Ovary (tissue), 9 donors: ENCODE data around the gene RSL1D1. TPM values are rescaled to one million over a fixed set of nuclear protein-coding genes. Genes with fewer than 3 reads are reported as not detected.

Source experiments
- DNase-seq, 5 donors: peaks; one replicate each; pipeline ENCODE4 v3.0.0-alpha.2; 2019 to 2020
- H3K27ac ChIP-seq, 2 donors: fragments of 200-600 bp; one replicate each; pipeline versions ENCODE4 v1.5.1 to v1.8.0; 2019 to 2022
- H3K27me3 ChIP-seq: fragments of 200-600 bp; one replicate; pipeline ENCODE4 v1.8.0; 2022
- H3K36me3 ChIP-seq: fragments of 200-600 bp; sonication (generic); one replicate; pipeline ENCODE4 v1.5.1; 2019
- H3K4me1 ChIP-seq: one replicate; pipeline ENCODE4 v1.8.1; 2013; ENCODE audit warnings: mild to moderate bottlenecking, moderate library complexity; ENCODE audit not compliant: insufficient read depth
- H3K4me3 ChIP-seq: fragments of 200-600 bp; sonication (generic); one replicate; pipeline ENCODE4 v1.5.1; 2017
- H3K9me3 ChIP-seq, 2 donors: fragments of 200-600 bp in 1 of 2; sonication (generic) in 1 of 2; one replicate each; pipeline versions ENCODE4 v1.5.1 to v1.8.1; 2013 to 2019; ENCODE audit warnings: mild to moderate bottlenecking in 1 of 2, moderate library complexity in 1 of 2
- EP300 ChIP-seq: sonication (generic); formaldehyde crosslinking; IDR thresholded peaks from one replicate; pipeline ENCODE4 v1.6.1; 2017; ENCODE audit warnings: antibody characterized with exemption
- POLR2A ChIP-seq: fragments of 450-650 bp; IDR thresholded peaks from one replicate; pipeline ENCODE4 v1.6.1; 2017; ENCODE audit warnings: antibody characterized with exemption, mild to moderate bottlenecking, moderate library complexity
- WGBS, 3 donors: extraction: QIAGEN DNeasy Blood & Tissue Kit in 1 of 3; methylation state at CpG; one replicate each; pipeline versions ENCODE4 v1.1.5 to v1.1.7; 2013 to 2017; 5-methylcytosine and 5-hydroxymethylcytosine counted together
- intact Hi-C, 4 donors: fragments of 100-400 bp; cut with DNase I; formaldehyde crosslinking; loops; one replicate each; pipeline versions ENCODE4 v1.11.0 to v1.15.1; 2022 to 2023
- polyA plus RNA-seq, 2 donors: library from polyadenylated mRNA; stranded (reverse); fragments of 200-250 nt in 1 of 2; fragments of 350-450 nt in 1 of 2; fragmentation: Illumina TruSeq in 1 of 2; extraction: RNeasy Lipid Tissue Mini Kit (QIAGEN cat#74804) in 1 of 2; gene quantifications; one replicate each; pipeline ENCODE4 v1.2.3, GENCODE V29; 2013 to 2014
- total RNA-seq, 7 donors: library from RNA; depleted of rRNA in 2 of 7; stranded (reverse); fragments of >200 nt in 2 of 7; fragmentation: NEBNext Ultra II Directional in 3 of 7; extraction: Animal tissue kit (Norgen Biotek cat#: 25700) in 3 of 7; gene quantifications; one replicate each; pipeline versions ENCODE4 v1.1.0 to v1.2.4, GENCODE V29; 2016 to 2023
- TF ChIP-seq, protein P1 (sequence below), 3 donors: fragments of 450-650 bp in 2 of 3; fragments of 200-600 bp in 1 of 3; IDR thresholded peaks; one replicate each; pipeline versions ENCODE4 v1.5.1 to v1.8.0; 2016 to 2022; ENCODE audit warnings: antibody characterized with exemption in 3 of 3, mild to moderate bottlenecking in 1 of 3
- donor health status: DM: no; HTN: no; CAD: no; lungs with moderate emphysema.
- donor health status: DM: no; HTN: no; CAD: no.
- donor health status: Bipolar disorder and iron deficiency.
- donor health status: DM: yes; HTN: yes; CAD: no.
- donor health status: DM: no; HTN: no; CAD: no.
- donor health status: DM: yes; HTN: yes; CAD: no.

The RSL1D1 gene
- total and polyA plus RNA-seq, 9 donors = 168 to 406 (median 281) TPM

GRCh38 chr16:11870399-11870798, 19.1 kb upstream of the RSL1D1 start:
- intact Hi-C loops = no loop called here
- Histone ChIP-seq H3K4me3 (no peak overlapping the region), H3K27ac (no peak overlapping the region)

DNA sequence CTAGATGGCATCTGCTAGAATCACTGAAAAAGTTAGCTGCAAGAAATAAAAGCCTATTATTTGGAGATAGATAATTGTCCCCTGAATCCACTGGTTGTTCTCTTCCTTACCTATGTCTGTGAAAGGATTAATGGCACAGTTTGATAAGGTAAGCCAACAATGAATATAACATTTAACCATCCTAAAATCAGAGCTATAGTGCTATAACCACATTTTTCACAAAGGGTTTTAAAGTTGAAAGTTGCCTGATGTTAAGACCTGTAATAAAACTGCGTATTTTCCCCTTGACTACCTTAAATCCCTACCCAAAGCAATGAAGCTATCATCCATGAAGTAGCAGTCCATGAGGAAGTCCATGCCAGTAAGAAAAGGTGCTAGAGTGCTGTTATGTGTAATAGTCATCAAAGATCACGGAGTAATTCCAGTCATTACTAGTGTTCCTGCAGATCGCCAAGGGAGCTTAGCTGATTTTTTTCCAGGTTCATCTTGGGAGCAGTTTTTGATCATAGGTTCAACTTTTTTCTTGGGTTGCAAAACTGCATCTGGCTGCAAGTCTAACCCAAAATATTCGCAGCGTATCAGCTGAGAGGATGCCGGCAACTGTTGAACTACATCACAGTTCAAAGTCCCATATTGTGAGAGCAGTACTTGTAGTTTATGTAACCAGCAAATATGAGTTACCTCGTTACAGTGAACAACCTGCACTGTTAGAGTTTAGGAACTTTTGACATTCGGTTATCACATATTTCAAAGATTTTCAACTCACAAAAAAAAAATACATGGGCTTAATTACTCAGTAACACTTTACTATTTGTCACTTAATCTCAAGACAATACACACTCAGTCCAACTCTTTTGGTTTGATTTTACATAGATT, 18.2 kb upstream of the RSL1D1 start:
- Histone ChIP-seq H3K9me3 (no peaks in the 10 kb centered on the region), H3K27ac (no peak overlapping the region)

More at GRCh38 chr16:11870399-11870798, 19.1 kb upstream of the RSL1D1 start:
- 8 to 16% (median 12%) methylated on average over 3 of the region's 3 CpGs for WGBS, 3 donors
- Histone ChIP-seq H3K27me3 (no peaks in the 10 kb centered on the region), H3K9me3 (no peaks in the 10 kb centered on the region), H3K36me3 (no peaks in the 10 kb centered on the region), H3K4me1 (no peaks in the 10 kb centered on the region)
- no peak for TF ChIP-seq EP300
- TF ChIP-seq, protein P1, sequence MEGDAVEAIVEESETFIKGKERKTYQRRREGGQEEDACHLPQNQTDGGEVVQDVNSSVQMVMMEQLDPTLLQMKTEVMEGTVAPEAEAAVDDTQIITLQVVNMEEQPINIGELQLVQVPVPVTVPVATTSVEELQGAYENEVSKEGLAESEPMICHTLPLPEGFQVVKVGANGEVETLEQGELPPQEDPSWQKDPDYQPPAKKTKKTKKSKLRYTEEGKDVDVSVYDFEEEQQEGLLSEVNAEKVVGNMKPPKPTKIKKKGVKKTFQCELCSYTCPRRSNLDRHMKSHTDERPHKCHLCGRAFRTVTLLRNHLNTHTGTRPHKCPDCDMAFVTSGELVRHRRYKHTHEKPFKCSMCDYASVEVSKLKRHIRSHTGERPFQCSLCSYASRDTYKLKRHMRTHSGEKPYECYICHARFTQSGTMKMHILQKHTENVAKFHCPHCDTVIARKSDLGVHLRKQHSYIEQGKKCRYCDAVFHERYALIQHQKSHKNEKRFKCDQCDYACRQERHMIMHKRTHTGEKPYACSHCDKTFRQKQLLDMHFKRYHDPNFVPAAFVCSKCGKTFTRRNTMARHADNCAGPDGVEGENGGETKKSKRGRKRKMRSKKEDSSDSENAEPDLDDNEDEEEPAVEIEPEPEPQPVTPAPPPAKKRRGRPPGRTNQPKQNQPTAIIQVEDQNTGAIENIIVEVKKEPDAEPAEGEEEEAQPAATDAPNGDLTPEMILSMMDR (IDR thresholded peaks at IDR 0.05) = no peak
- no peak for TF ChIP-seq POLR2A
- DNase-seq = no peak

GRCh38 chr16:11868412-11868980, 17.2 kb upstream of the RSL1D1 start:
- TF ChIP-seq POLR2A (no peak), EP300 (no peak)
- TF ChIP-seq, protein P1 (IDR thresholded peaks at IDR 0.05) = no peak
- DNase-seq = no peak
- H3K27ac ChIP-seq = no peak overlapping the region
- no peaks in the 10 kb centered on the region for H3K4me1 ChIP-seq
- H3K27me3 ChIP-seq = no peaks in the 10 kb centered on the region
- 78 to 81% (median 80%) methylated on average over 2 of the region's 2 CpGs for WGBS, 3 donors
- no peaks in the 10 kb centered on the region for H3K36me3 ChIP-seq
- intact Hi-C loops = no loop called here
- no peaks in the 10 kb centered on the region for H3K9me3 ChIP-seq
- H3K4me3 ChIP-seq = no peak overlapping the region

More for the DNA sequence above, 18.2 kb upstream of the RSL1D1 start:
- 84 to 86% (median 86%) methylated on average over 8 of the region's 8 CpGs for WGBS, 3 donors
- Histone ChIP-seq H3K4me1 (no peaks in the 10 kb centered on the region), H3K4me3 (no peak overlapping the region), H3K27me3 (no peaks in the 10 kb centered on the region), H3K36me3 (no peaks in the 10 kb centered on the region)
- intact Hi-C loops = no loop called here
- no peak for TF ChIP-seq POLR2A
- TF ChIP-seq, protein P1 (IDR thresholded peaks at IDR 0.05) = no peak
- TF ChIP-seq EP300 = no peak
- DNase-seq = no peak

- no peaks in the 10 kb centered on the region for H3K9me3 ChIP-seq
- H3K27ac ChIP-seq = no peak overlapping the region
- H3K4me3 ChIP-seq = no peak overlapping the region
- WGBS, 3 donors = 82 to 90% (median 85%) methylated on average over 2 of the region's 2 CpGs
- TF ChIP-seq, protein P1 (IDR thresholded peaks at IDR 0.05) = no peak
- TF ChIP-seq POLR2A = no peak
- TF ChIP-seq EP300 = no peak
- no peak for DNase-seq
- no peaks in the 10 kb centered on the region for H3K27me3 ChIP-seq
- no peaks in the 10 kb centered on the region for H3K4me1 ChIP-seq
- no peaks in the 10 kb centered on the region for H3K36me3 ChIP-seq
- intact Hi-C loops = no loop called here
Observed at GRCh38 chr16:11862489-11862888, 11.1 kb upstream of the RSL1D1 start.
